Neural cell (in vitro differentiated cells): ENCODE results near the gene CCDC15.
"Not testable (repeated sequence)": the region's sequence is repeated elsewhere in the genome, so short reads cannot be mapped to it uniquely, and the experiment has no call there.

Experiments used
- EP300 ChIP-seq: fragments of 450-650 bp; conservative IDR thresholded peaks from 2 replicates; pipeline ENCODE4 v1.6.1; 2014; ENCODE audit warnings: antibody characterized with exemption, mild to moderate bottlenecking, moderate library complexity; ENCODE audit not compliant: poor library complexity, severe bottlenecking
- EZH2 ChIP-seq: fragments of 200-600, 300-800 bp; shearing (Covaris generic), sonication (generic); IDR thresholded peaks from 2 replicates; pipeline ENCODE4 v1.6.1; 2014; ENCODE audit warnings: antibody characterized with exemption, low read length, borderline replicate concordance, mild to moderate bottlenecking; ENCODE audit not compliant: insufficient read depth, poor library complexity, severe bottlenecking
- RAD21 ChIP-seq: fragments of 450-650 bp; conservative IDR thresholded peaks from 2 replicates; pipeline ENCODE4 v1.6.1; 2014; ENCODE audit warnings: antibody characterized with exemption, mild to moderate bottlenecking, moderate library complexity
- TAF1 ChIP-seq: IDR thresholded peaks from 2 replicates; pipeline ENCODE4 v1.6.1; 2012; ENCODE audit warnings: low read depth
- TF ChIP-seq, protein P1 (sequence below): fragments of 450-650 bp; IDR thresholded peaks from 2 replicates; pipeline ENCODE4 v1.5.1; 2014; ENCODE audit warnings: antibody characterized with exemption, mild to moderate bottlenecking, moderate library complexity; ENCODE audit not compliant: poor library complexity, severe bottlenecking
- TF ChIP-seq, protein P2 (sequence below): IDR thresholded peaks from 2 replicates; pipeline ENCODE4 v1.6.1; 2012; ENCODE audit warnings: borderline replicate concordance

DNA sequence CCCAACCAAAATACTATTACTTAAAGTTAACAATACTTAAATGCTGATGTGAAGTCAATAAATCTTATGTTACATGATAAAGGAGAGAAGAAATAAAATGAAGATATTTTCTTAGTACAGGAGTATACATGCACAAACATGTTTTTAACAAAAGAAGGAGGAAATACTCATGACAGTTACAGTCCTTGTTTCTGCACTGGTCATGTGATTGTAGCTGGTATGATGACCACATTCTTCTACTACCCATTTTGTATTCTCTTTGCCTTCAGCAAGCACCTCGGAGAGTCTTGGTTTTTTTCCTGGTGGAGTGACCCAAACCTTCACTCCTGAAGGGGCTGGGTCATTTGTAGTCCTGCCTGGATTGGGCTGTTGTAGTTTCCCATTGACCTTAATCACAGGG lies 75.4 kb downstream of the CCDC15 start:
- TF ChIP-seq EZH2, EP300, TAF1, RAD21: not testable (repeated sequence)
- TF ChIP-seq, protein P1, sequence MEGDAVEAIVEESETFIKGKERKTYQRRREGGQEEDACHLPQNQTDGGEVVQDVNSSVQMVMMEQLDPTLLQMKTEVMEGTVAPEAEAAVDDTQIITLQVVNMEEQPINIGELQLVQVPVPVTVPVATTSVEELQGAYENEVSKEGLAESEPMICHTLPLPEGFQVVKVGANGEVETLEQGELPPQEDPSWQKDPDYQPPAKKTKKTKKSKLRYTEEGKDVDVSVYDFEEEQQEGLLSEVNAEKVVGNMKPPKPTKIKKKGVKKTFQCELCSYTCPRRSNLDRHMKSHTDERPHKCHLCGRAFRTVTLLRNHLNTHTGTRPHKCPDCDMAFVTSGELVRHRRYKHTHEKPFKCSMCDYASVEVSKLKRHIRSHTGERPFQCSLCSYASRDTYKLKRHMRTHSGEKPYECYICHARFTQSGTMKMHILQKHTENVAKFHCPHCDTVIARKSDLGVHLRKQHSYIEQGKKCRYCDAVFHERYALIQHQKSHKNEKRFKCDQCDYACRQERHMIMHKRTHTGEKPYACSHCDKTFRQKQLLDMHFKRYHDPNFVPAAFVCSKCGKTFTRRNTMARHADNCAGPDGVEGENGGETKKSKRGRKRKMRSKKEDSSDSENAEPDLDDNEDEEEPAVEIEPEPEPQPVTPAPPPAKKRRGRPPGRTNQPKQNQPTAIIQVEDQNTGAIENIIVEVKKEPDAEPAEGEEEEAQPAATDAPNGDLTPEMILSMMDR: not testable (repeated sequence)
- TF ChIP-seq, protein P2, sequence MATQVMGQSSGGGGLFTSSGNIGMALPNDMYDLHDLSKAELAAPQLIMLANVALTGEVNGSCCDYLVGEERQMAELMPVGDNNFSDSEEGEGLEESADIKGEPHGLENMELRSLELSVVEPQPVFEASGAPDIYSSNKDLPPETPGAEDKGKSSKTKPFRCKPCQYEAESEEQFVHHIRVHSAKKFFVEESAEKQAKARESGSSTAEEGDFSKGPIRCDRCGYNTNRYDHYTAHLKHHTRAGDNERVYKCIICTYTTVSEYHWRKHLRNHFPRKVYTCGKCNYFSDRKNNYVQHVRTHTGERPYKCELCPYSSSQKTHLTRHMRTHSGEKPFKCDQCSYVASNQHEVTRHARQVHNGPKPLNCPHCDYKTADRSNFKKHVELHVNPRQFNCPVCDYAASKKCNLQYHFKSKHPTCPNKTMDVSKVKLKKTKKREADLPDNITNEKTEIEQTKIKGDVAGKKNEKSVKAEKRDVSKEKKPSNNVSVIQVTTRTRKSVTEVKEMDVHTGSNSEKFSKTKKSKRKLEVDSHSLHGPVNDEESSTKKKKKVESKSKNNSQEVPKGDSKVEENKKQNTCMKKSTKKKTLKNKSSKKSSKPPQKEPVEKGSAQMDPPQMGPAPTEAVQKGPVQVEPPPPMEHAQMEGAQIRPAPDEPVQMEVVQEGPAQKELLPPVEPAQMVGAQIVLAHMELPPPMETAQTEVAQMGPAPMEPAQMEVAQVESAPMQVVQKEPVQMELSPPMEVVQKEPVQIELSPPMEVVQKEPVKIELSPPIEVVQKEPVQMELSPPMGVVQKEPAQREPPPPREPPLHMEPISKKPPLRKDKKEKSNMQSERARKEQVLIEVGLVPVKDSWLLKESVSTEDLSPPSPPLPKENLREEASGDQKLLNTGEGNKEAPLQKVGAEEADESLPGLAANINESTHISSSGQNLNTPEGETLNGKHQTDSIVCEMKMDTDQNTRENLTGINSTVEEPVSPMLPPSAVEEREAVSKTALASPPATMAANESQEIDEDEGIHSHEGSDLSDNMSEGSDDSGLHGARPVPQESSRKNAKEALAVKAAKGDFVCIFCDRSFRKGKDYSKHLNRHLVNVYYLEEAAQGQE: not testable (repeated sequence)
